Lower leg skin (tissue), 4 donors: ENCODE data around the gene ZDHHC14. TPM values are rescaled to one million over a fixed set of nuclear protein-coding genes. Genes with fewer than 3 reads are reported as not detected.

ENCODE experiments used
- DNase-seq, 2 donors: peaks; one replicate each; pipeline ENCODE4 v3.0.0-alpha.2; 2019; ENCODE audit warnings: low spot score in 2 of 2
- H3K4me3 ChIP-seq: fragments of 200-600 bp; sonication (generic); 2 replicates; pipeline ENCODE4 v1.5.1; 2017; ENCODE audit warnings: mild to moderate bottlenecking, low read depth; ENCODE audit not compliant: poor library complexity, severe bottlenecking
- POLR2A ChIP-seq, 2 donors: fragments of 450-650 bp; IDR thresholded peaks; one replicate each; pipeline ENCODE4 v1.6.1; 2016 to 2017; ENCODE audit warnings: antibody characterized with exemption in 2 of 2, mild to moderate bottlenecking in 1 of 2, moderate library complexity in 1 of 2
- WGBS, 2 donors: methylation state at CpG; one replicate each; pipeline ENCODE4 v1.1.5; 2018; 5-methylcytosine and 5-hydroxymethylcytosine counted together
- intact Hi-C: fragments of 100-400 bp; cut with DNase I; formaldehyde crosslinking; loops from one replicate; pipeline ENCODE4 v1.15.0; 2023; ENCODE audit warnings: low total_unique reads
- total RNA-seq, 4 donors: library from RNA; depleted of rRNA; stranded (reverse); fragments of >200 nt; gene quantifications; one replicate each; pipeline ENCODE4 v1.1.0, GENCODE V29; 2016
- TF ChIP-seq, protein P1 (sequence below), 3 donors: fragments of 450-650 bp; IDR thresholded peaks; one replicate each; pipeline ENCODE4 v1.5.1; 2016; ENCODE audit warnings: antibody characterized with exemption in 3 of 3, mild to moderate bottlenecking in 3 of 3, moderate library complexity in 2 of 3

Gene ZDHHC14
- total RNA-seq, 4 donors from 2014 or later: 4.5 to 8.3 (median 6.1) TPM

DNA sequence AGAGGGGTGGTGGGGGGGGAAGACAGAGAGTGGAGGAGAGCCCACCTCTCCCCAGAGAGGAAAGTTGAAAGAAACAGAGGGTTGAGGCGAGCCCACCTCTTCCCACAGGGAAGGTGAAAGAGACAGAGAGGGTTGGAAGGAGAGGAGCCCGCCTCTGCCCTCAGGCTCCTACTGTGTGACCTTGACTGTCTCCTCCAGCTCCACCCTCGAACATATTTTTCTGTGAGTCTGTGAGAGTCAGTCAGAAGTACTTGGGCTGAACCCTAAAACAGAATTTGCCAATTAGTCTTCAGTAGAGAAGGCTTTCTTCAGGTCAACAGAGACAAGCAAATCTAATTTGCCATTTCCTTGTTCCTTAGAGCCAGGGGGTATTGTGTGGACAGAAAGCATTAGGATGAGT, 288.3 kb downstream of the ZDHHC14 start:
- H3K4me3 ChIP-seq: no peak overlapping the region
- intact Hi-C loops: loop anchor here (5.0 kb wide), 1 partner anchor 352 kb away; no protein-coding TSS in a partner anchor
- no peak for DNase-seq
- WGBS, 2 donors: 49 to 58% methylated on average over 3 of the region's 3 CpGs
- TF ChIP-seq, protein P1, sequence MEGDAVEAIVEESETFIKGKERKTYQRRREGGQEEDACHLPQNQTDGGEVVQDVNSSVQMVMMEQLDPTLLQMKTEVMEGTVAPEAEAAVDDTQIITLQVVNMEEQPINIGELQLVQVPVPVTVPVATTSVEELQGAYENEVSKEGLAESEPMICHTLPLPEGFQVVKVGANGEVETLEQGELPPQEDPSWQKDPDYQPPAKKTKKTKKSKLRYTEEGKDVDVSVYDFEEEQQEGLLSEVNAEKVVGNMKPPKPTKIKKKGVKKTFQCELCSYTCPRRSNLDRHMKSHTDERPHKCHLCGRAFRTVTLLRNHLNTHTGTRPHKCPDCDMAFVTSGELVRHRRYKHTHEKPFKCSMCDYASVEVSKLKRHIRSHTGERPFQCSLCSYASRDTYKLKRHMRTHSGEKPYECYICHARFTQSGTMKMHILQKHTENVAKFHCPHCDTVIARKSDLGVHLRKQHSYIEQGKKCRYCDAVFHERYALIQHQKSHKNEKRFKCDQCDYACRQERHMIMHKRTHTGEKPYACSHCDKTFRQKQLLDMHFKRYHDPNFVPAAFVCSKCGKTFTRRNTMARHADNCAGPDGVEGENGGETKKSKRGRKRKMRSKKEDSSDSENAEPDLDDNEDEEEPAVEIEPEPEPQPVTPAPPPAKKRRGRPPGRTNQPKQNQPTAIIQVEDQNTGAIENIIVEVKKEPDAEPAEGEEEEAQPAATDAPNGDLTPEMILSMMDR (IDR thresholded peaks at IDR 0.05): no peak
- no peak for TF ChIP-seq POLR2A (IDR thresholded peaks at IDR 0.05)

DNA sequence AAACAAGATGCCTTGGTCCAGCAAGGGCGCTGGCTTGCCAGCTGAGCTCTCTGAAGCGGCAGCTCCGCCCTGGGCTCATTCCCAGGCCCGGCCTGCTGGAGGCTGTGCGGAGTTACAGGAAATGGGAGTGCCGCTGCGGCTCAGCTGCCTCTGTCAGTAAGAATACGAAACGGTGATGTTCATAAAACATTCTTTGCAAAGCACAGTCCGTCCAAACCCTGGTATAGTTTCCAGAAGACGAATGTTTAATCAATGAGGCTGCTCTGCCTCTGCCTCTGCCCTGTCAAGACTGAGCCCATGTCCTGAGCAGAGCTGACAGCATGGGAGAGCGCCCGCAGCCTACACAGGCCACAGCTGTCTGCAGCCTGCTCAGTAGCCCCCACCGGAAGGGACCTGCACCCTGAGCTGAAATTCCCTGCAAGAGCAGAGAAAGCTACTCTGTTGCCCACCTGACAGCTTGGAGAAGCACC, 288.8 kb downstream of the ZDHHC14 start:
- TF ChIP-seq, protein P1 (IDR thresholded peaks at IDR 0.05): no peak
- TF ChIP-seq POLR2A (IDR thresholded peaks at IDR 0.05): no peak
- H3K4me3 ChIP-seq: no peak overlapping the region
- DNase-seq: peak; percentile 78 to 97
- intact Hi-C loops: loop anchor here (5.0 kb wide), 1 partner anchor 352 kb away; no protein-coding TSS in a partner anchor
- 10 to 11% methylated on average over 14 of the region's 14 CpGs for WGBS, 2 donors

DNA sequence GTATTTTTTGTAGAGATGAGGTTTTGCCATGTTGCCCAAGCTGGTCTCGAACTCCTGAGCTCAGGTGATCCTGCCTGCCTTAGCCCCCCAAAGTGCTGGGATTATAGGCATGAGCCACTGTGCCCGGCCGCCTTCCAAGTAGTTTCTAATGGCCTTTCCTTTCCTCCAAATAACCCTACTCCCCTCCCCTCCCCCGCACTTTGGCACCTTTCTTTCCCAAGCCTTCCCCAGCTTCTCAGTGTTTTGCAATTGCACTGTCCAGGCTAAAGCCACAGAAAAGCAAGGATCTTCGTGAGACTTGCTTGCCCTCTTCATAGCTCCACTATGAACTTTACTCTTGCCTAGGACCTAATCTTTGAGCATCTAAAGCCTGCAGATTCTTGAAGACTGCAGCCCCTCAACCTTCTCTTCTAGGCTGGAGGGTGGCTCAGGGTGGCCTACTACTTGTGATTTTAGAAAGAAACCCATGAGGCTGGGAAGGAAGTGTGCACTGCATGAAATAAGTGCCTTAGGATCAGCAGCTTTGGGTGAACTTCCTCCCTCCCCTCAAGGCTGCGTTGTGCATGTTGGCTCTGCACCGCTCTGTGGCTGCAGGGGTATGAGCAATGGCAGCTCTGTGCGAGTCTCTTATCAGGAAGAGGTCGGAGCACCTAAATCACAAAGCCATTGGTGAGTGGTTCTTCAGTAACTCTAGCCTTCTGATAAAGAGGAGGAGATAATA, 289.6 kb downstream of the ZDHHC14 start:
- WGBS, 2 donors: 79 to 86% methylated on average over 9 of the region's 9 CpGs
- no peak overlapping the region for H3K4me3 ChIP-seq
- TF ChIP-seq, protein P1 (IDR thresholded peaks at IDR 0.05): no peak
- no peak for TF ChIP-seq POLR2A (IDR thresholded peaks at IDR 0.05)
- intact Hi-C loops: no loop called here
- DNase-seq: peak in 1 of 2 donors; percentile 82

DNA sequence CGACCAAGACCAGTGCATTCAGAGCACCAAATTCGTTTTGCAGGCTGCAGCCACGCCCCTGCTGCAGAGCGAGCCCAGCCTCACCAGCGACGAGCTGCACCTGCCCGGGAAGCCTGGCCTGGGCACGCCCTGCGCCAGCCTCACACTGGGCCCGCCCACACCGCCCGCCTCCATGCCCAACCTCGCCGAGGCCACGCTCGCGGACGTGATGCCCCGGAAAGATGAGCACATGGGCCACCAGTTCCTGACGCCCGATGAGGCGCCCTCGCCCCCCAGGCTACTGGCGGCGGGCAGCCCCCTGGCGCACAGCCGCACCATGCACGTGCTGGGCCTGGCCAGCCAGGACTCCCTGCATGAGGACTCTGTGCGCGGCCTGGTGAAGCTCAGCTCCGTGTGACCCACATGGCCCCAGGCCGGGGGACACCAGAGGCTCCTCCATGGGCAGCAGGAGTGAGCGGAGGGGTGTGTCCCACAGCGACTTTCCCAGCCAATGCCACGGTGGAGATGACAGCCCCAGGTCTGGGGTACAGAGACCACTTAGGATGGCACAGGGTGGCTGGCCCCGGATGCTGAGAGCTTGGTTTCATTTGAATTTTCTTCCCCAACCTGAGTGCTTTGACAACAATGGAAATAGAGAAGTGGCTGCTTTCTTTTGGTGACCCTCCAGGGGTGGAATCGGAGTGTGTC, 291.9 kb downstream of the ZDHHC14 start:
- DNase-seq: peak in 1 of 2 donors; percentile 81
- intact Hi-C loops: no loop called here
- 95 to 96% methylated on average over 22 to 37 of the region's 37 CpGs for WGBS, 2 donors
- no peak overlapping the region for H3K4me3 ChIP-seq
- TF ChIP-seq POLR2A (IDR thresholded peaks at IDR 0.05): no peak
- TF ChIP-seq, protein P1 (IDR thresholded peaks at IDR 0.05): no peak

DNA sequence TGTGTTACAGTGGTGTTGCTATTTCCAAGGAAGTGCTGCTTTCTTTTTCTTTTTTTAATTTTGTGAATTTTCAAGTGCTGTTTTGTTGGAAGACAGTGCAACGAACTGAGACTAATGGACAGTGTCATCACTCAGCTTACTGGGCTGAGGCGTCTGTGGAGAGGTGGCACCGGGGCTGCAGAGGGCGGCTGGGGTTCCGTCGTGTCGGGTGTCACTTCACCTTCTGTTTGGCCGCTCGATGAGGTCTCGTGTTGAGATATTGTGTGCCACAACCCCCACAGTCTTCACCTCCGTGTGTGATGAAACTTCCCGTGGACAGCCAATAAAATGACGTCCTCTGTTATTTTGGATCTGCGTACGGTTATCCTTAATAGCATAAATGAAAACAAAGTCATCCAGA, 292.6 kb downstream of the ZDHHC14 start:
- WGBS, 2 donors: 92 to 95% methylated on average over 15 of the region's 15 CpGs
- peak in 1 of 2 donors; percentile 56 for DNase-seq
- no peak for TF ChIP-seq POLR2A (IDR thresholded peaks at IDR 0.05)
- TF ChIP-seq, protein P1 (IDR thresholded peaks at IDR 0.05): no peak
- no peak overlapping the region for H3K4me3 ChIP-seq
- intact Hi-C loops: no loop called here
